NCI-H2196 treated with DMSO at 0.1 percent for 48 hours (cell line): ENCODE data around the gene GOLGA6L22.
"Not testable (repeated sequence)": the region's sequence is repeated elsewhere in the genome, so short reads cannot be mapped to it uniquely, and the experiment has no call there.

Source experiments
- DNase-seq: peaks from one replicate; lab custom pipeline; 2025; ENCODE audit not compliant: unreplicated experiment; lab: John Stamatoyannopoulos, UW

The GOLGA6L22 gene, protein sequence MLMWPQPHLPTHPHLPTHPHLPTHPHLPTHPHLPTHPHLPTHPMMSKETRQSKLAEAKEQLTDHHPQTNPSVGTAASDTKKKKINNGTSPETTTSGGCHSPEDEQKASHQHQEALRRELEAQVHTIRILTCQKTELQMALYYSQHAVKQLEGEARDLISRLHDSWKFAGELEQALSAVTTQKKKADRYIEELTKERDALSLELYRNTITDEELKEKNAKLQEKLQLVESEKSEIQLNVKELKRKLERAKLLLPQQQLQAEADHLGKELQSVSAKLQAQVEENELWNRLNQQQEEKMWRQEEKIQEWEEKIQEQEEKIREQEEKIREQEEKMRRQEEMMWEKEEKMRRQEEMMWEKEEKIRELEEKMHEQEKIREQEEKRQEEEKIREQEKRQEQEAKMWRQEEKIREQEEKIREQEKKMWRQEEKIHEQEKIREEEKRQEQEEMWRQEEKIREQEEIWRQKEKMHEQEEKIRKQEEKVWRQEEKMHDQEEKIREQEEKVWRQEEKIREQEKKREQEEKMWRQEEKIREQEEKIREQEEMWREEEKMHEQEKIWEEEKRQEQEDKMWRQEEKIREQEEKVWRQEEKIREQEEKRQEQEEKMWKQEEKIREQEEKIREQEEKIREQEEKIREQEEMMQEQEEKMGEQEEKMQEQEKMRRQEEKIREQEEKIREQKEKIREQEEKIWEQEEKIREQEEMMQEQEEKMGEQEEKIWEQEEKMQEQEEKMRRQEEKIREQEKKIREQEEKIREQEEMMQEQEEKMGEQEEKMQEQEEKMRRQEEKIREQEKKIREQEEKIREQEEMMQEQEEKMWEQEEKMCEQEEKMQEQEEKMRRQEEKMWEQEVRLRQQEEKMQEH

GRCh38 chr15:22458603-22459002 lies at the start of gene GOLGA6L22:
TSS of gene GOLGA6L22 (plus strand) at chr15:22458903. CDS start at chr15:22458994, 91 bp downstream.
- not testable (repeated sequence) for DNase-seq

- not testable (repeated sequence) for DNase-seq
Measured at GRCh38 chr15:22417288-22417687, 41.4 kb upstream of the GOLGA6L22 start.

GRCh38 chr15:22417795-22418194 lies 40.9 kb upstream of the GOLGA6L22 start:
- DNase-seq = not testable (repeated sequence)

DNA sequence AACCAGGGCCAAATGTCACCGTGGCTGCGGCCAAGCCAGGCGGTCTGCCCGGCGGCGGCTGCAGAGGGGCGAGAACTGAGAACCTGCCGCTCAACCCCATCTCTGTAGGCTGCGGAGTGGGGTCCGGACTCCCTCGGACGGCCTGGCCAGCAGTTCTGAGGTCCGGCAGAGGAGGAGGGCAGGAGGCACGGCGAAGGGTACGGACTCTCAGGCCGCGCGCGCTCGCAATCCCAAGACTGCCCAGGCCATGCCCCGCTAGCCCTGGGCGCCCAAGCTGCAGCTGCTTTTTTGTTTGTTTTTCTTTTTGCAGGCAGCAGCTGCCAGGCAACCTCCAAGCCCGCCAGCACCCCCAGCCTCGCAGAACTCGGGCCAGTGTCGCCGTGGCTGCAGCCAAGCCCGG lies 40.5 kb upstream of the GOLGA6L22 start:
- DNase-seq = not testable (repeated sequence)

- not testable (repeated sequence) for DNase-seq
Measured at GRCh38 chr15:22418666-22419065, 40.0 kb upstream of the GOLGA6L22 start.

- DNase-seq = not testable (repeated sequence)
Measured at GRCh38 chr15:22420340-22420739, 38.4 kb upstream of the GOLGA6L22 start.

- not testable (repeated sequence) for DNase-seq
Measured at GRCh38 chr15:22429426-22429825, 29.3 kb upstream of the GOLGA6L22 start.

DNA sequence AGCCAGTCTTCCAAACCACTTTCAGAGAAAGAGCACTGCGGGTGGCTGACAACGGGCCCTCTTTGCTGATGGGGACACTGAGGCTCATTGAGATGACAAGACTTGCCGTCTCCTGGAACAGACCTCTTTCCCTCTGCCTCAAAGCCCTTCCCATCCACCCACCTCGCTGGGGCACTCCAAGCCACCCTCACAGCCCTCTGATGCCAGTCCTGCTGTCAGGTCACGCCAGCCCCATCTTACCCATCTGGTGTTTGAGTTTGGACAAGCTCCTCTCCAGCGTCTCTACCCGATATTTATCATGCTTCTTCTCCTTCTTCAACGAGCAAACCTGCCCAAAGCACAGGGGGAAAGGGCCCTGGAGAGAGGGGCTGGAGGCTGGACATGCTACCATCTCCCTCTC lies 27.0 kb upstream of the GOLGA6L22 start:
- not testable (repeated sequence) for DNase-seq

- DNase-seq = not testable (repeated sequence)
Measured at GRCh38 chr15:22494490-22495113, 35.9 kb downstream of the GOLGA6L22 start.

DNA sequence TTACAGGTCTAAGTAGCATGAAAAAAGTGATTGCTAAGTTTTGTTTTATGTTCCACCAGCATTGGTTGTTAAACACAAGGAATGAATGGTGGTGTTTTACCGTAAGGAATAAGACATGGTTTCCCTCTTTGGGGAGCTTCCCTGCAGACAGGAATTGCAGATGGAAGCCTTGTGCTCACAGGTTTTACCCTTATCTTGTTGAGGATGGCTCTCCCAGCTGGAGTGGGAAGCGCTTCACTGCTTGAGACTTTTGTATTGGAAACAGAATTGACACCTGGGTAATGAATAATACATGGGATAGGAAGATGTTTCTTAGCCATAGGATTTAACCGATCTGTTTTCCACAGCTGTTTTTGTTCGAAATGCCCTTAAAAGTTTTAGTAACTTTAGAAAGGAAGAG lies 38.5 kb downstream of the GOLGA6L22 start:
- not testable (repeated sequence) for DNase-seq

DNA sequence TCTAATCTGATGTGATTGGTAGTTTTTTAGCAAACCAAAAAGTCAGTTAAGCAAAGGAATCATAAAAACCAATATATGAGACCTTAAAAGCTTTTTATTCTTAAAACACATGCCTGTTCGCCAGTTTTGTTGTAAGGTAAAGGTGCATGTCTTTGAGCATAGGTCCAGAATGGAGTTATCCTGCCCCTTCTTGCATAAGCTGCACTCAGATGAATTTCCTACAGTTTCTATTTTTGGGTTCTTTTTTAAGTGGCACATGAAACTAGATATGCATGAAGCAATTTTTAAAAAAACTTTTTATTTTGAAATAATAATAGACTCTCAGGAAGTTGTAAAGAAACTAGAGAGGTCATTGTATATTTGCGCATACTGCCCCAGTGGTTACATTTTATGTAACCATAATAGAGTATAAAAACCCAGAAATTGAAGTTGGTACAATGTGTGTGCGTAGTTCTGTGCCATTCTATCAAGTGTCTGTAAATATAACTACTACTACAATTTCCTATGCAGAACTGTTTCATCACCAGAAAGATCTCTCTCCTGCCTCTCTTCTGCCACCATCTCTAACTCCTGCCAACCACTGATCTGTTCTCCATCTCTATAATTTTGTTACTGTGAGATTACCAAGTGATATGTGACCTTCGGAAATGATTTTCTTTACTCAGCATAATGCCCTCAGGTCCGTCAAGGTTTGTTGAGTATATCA lies 39.7 kb downstream of the GOLGA6L22 start:
- DNase-seq = not testable (repeated sequence)

GRCh38 chr15:22502272-22502671 lies 43.6 kb downstream of the GOLGA6L22 start:
- not testable (repeated sequence) for DNase-seq

GRCh38 chr15:22506959-22507358 lies 48.3 kb downstream of the GOLGA6L22 start:
- not testable (repeated sequence) for DNase-seq

GRCh38 chr15:22516140-22516539 lies 57.4 kb downstream of the GOLGA6L22 start:
- DNase-seq = not testable (repeated sequence)
